HEK293 (cell line): Measurements from ENCODE around the gene SLC25A22.

Source experiments
- CTCF ChIA-PET: fragments of 350-600 bp; formaldehyde crosslinking; extraction: SDS; loops from one replicate; lab custom pipeline; 2021; ENCODE audit warnings: antibody characterized with exemption; lab: Yijun Ruan, JAX
- POLR2A ChIA-PET: fragments of 300-600 bp; formaldehyde crosslinking; extraction: SDS; loops from one replicate; lab custom pipeline; 2020; ENCODE audit warnings: antibody characterized with exemption, inconsistent platforms; lab: Yijun Ruan, JAX
- H3K27ac ChIP-seq: fragments of 200-500 bp; sonication (Bioruptor generic); 2 replicates; pipeline ENCODE4 v1.5.1; 2014; ENCODE audit warnings: low read depth, low read length, control low read depth, inconsistent platforms; ENCODE audit errors: extremely low read depth
- H3K36me3 ChIP-seq, 2 experiments: fragments of 200-500 bp in 1 of 2; sonication (Bioruptor generic) in 1 of 2; 1 replicate in 1 of 2; 2 replicates in 1 of 2; pipeline ENCODE4 v1.5.1; 2014 to 2017; ENCODE audit warnings: inconsistent platforms in 2 of 2, low read length in 2 of 2; ENCODE audit not compliant: control insufficient read depth in 2 of 2, insufficient read depth in 1 of 2
- H3K4me1 ChIP-seq: fragments of 200-500 bp; sonication (Bioruptor generic); 2 replicates; pipeline ENCODE4 v1.5.1; 2014; ENCODE audit warnings: mild to moderate bottlenecking, low read length, inconsistent platforms; ENCODE audit not compliant: control insufficient read depth, insufficient read depth
- H3K4me3 ChIP-seq: 2 replicates; pipeline ENCODE4 v1.5.1; 2011; ENCODE audit warnings: low read depth, mild to moderate bottlenecking, control low read depth, low read length, moderate library complexity
- H3K9me3 ChIP-seq: fragments of 200-500 bp; sonication (Bioruptor generic); 2 replicates; pipeline ENCODE4 v1.5.1; 2014; ENCODE audit warnings: low read depth, low read length, inconsistent platforms; ENCODE audit not compliant: control insufficient read depth, insufficient read depth
- BCL11A ChIP-seq: fragments of 450-650 bp; formaldehyde crosslinking; IDR thresholded peaks from 2 replicates; pipeline ENCODE4 v1.5.1; 2016; ENCODE audit warnings: low read depth, missing biosample characterization, missing genetic modification characterization
- GLIS2 ChIP-seq: fragments of 450-650 bp; formaldehyde crosslinking; IDR thresholded peaks from 2 replicates; pipeline ENCODE4 v1.5.1; 2016; ENCODE audit warnings: missing biosample characterization, missing genetic modification characterization
- KLF1 ChIP-seq: fragments of 450-650 bp; formaldehyde crosslinking; IDR thresholded peaks from 2 replicates; pipeline ENCODE4 v1.5.1; 2016; ENCODE audit warnings: missing biosample characterization, missing genetic modification characterization
- KLF10 ChIP-seq: fragments of 450-650 bp; IDR thresholded peaks from 2 replicates; pipeline ENCODE4 v1.5.1; 2018; ENCODE audit warnings: missing biosample characterization, mild to moderate bottlenecking, missing genetic modification characterization
- KLF7 ChIP-seq: fragments of 450-650 bp; formaldehyde crosslinking; IDR thresholded peaks from 2 replicates; pipeline ENCODE4 v1.5.1; 2016; ENCODE audit warnings: missing biosample characterization, missing genetic modification characterization, borderline replicate concordance
- KLF8 ChIP-seq: fragments of 450-650 bp; formaldehyde crosslinking; IDR thresholded peaks from 2 replicates; pipeline ENCODE4 v1.5.1; 2016; ENCODE audit warnings: missing biosample characterization, missing genetic modification characterization
- KLF9 ChIP-seq: fragments of 450-650 bp; formaldehyde crosslinking; IDR thresholded peaks from 2 replicates; pipeline ENCODE4 v1.5.1; 2016; ENCODE audit warnings: missing biosample characterization, missing genetic modification characterization, low read depth
- SCRT1 ChIP-seq: fragments of 450-650 bp; formaldehyde crosslinking; IDR thresholded peaks from 2 replicates; pipeline ENCODE4 v1.5.1; 2016; ENCODE audit warnings: missing biosample characterization, missing genetic modification characterization, borderline replicate concordance
- SCRT2 ChIP-seq: fragments of 450-650 bp; formaldehyde crosslinking; IDR thresholded peaks from 2 replicates; pipeline ENCODE4 v1.5.1; 2016; ENCODE audit warnings: missing biosample characterization, missing genetic modification characterization
- SP3 ChIP-seq: fragments of 450-650 bp; formaldehyde crosslinking; IDR thresholded peaks from 2 replicates; pipeline ENCODE4 v1.5.1; 2016; ENCODE audit warnings: missing biosample characterization, missing genetic modification characterization
- TRIM28 ChIP-seq: IDR thresholded peaks from 2 replicates; pipeline ENCODE4 v1.6.1; 2011; ENCODE audit warnings: low read length, control low read depth, borderline replicate concordance
- ZEB2 ChIP-seq: fragments of 450-650 bp; formaldehyde crosslinking; IDR thresholded peaks from 2 replicates; pipeline ENCODE4 v1.5.1; 2016; ENCODE audit warnings: missing biosample characterization, missing genetic modification characterization
- ZFP41 ChIP-seq: fragments of 450-650 bp; formaldehyde crosslinking; IDR thresholded peaks from 2 replicates; pipeline ENCODE4 v1.5.1; 2016; ENCODE audit warnings: missing biosample characterization, missing genetic modification characterization, borderline replicate concordance
- ZIC2 ChIP-seq: fragments of 450-650 bp; formaldehyde crosslinking; IDR thresholded peaks from 2 replicates; pipeline ENCODE4 v1.5.1; 2016; ENCODE audit warnings: missing biosample characterization, missing genetic modification characterization
- ZNF19 ChIP-seq: fragments of 450-650 bp; formaldehyde crosslinking; IDR thresholded peaks from 2 replicates; pipeline ENCODE4; 2016; ENCODE audit warnings: missing biosample characterization, missing genetic modification characterization, low read depth
- ZNF266 ChIP-seq: fragments of 450-650 bp; formaldehyde crosslinking; IDR thresholded peaks from 2 replicates; pipeline ENCODE4 v1.5.1; 2016; ENCODE audit warnings: missing biosample characterization, missing genetic modification characterization, low read depth
- ZNF341 ChIP-seq: fragments of 450-650 bp; formaldehyde crosslinking; IDR thresholded peaks from 2 replicates; pipeline ENCODE4; 2016; ENCODE audit warnings: low read depth, missing biosample characterization, missing genetic modification characterization
- ZNF366 ChIP-seq: fragments of 450-650 bp; formaldehyde crosslinking; conservative IDR thresholded peaks from 2 replicates; pipeline ENCODE4 v1.5.1; 2016; ENCODE audit warnings: missing biosample characterization, missing genetic modification characterization
- ZNF518A ChIP-seq: fragments of 450-650 bp; formaldehyde crosslinking; conservative IDR thresholded peaks from 2 replicates; pipeline ENCODE4 v1.5.1; 2016; ENCODE audit warnings: low read depth, missing biosample characterization, missing genetic modification characterization
- ZNF624 ChIP-seq: fragments of 450-650 bp; formaldehyde crosslinking; IDR thresholded peaks from 2 replicates; pipeline ENCODE4 v1.5.1; 2017; ENCODE audit warnings: missing biosample characterization, missing genetic modification characterization
- ZNF629 ChIP-seq: fragments of 450-650 bp; formaldehyde crosslinking; IDR thresholded peaks from 2 replicates; pipeline ENCODE4 v1.5.1; 2017; ENCODE audit warnings: missing biosample characterization, missing genetic modification characterization
- ZNF670 ChIP-seq: fragments of 450-650 bp; formaldehyde crosslinking; IDR thresholded peaks from 2 replicates; pipeline ENCODE4 v1.5.1; 2016; ENCODE audit warnings: missing biosample characterization, missing genetic modification characterization, low read depth
- ZSCAN16 ChIP-seq: fragments of 450-650 bp; formaldehyde crosslinking; IDR thresholded peaks from 2 replicates; pipeline ENCODE4 v1.5.1; 2016; ENCODE audit warnings: missing biosample characterization, missing genetic modification characterization
- ZSCAN30 ChIP-seq: fragments of 450-650 bp; IDR thresholded peaks from 2 replicates; pipeline ENCODE4 v1.5.1; 2018; ENCODE audit warnings: missing biosample characterization, mild to moderate bottlenecking, missing genetic modification characterization, moderate library complexity
- TF ChIP-seq, protein P1 (sequence below): fragments of 450-650 bp; formaldehyde crosslinking; IDR thresholded peaks from 2 replicates; pipeline ENCODE4 v1.5.1; 2016; ENCODE audit warnings: missing biosample characterization, missing genetic modification characterization, low read depth
- TF ChIP-seq, protein P2 (sequence below): fragments of 450-650 bp; formaldehyde crosslinking; IDR thresholded peaks from 2 replicates; pipeline ENCODE4 v1.5.1; 2016; ENCODE audit warnings: missing biosample characterization, missing genetic modification characterization
- TF ChIP-seq, protein P3 (sequence below): fragments of 450-650 bp; formaldehyde crosslinking; IDR thresholded peaks from 2 replicates; pipeline ENCODE4 v1.5.1; 2016; ENCODE audit warnings: missing biosample characterization, missing genetic modification characterization

The SLC25A22 gene

DNA sequence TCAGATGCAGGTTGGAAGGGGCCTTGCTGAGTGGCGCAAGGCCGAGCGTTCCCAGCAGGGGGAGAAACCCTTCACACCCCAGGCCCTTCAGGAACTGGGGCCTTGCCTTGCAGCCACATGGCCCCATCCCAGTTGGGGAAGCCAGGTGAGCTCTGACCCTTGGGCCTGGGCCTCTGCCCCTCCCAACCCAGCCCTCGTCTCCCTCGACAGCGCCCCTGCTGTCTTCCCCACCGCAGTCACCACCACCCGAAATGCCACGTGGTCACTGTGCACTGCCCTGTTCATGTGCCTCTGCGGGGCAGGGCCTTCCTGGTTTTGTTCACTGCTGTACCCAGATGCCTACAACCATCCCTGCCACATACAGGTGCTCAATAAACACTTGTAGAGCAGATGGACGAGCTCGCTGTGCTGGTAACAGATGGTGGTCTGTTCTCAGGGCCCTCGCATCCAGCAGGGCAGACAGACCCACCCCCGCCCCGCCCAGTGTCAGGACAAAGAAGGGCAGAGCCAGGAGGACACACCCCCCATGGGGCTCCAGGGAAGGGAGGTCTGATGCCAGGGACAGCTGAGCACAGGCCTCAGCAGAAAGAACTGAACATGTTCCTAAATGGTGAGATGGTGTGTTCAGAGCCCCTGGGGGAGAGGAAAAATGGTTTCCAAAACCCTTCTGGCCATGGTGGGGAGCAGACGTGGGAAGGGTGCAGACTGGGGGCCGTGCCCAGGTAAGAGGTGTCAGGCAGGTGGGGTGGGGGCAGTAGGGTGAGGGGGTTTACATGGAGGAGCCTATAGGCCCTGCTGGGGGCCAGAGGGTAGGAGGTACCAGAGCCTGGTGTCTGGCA, 40.6 kb upstream of the SLC25A22 start:
- CTCF ChIA-PET: interaction anchor here (0.7 kb wide), 3 partner anchors 10 to 319 kb away, joined by 3 to 4 read pairs (median 3); no protein-coding TSS in a partner anchor
- no peaks in the 10 kb centered on the region; the same call in 1 of the 2 replicates for H3K4me1 ChIP-seq
- H3K36me3 ChIP-seq: peaks cover 0 to 63% of the 10 kb centered on the region in 2 experiments; a peak in 1 of 3 replicates
- no peaks in the 10 kb centered on the region for H3K9me3 ChIP-seq
- POLR2A ChIA-PET: interaction anchor here (0.6 to 15.0 kb wide), 5 partner anchors 7 to 33 kb away, joined by 3 to 202 read pairs (median 5); partner anchors contain the start of genes CD151, CRACR2B, PNPLA2 and RPLP2
- H3K27ac ChIP-seq: no peak overlapping the region
- H3K4me3 ChIP-seq: no peak overlapping the region
- TF ChIP-seq ZSCAN30 (tag by site-specific recombination): 0 out of 2 replicates have a peak, but pooled peaks have one; percentile 17
- TF ChIP-seq, protein P1, sequence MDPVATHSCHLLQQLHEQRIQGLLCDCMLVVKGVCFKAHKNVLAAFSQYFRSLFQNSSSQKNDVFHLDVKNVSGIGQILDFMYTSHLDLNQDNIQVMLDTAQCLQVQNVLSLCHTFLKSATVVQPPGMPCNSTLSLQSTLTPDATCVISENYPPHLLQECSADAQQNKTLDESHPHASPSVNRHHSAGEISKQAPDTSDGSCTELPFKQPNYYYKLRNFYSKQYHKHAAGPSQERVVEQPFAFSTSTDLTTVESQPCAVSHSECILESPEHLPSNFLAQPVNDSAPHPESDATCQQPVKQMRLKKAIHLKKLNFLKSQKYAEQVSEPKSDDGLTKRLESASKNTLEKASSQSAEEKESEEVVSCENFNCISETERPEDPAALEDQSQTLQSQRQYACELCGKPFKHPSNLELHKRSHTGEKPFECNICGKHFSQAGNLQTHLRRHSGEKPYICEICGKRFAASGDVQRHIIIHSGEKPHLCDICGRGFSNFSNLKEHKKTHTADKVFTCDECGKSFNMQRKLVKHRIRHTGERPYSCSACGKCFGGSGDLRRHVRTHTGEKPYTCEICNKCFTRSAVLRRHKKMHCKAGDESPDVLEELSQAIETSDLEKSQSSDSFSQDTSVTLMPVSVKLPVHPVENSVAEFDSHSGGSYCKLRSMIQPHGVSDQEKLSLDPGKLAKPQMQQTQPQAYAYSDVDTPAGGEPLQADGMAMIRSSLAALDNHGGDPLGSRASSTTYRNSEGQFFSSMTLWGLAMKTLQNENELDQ (tag by site-specific recombination): no peak
- TF ChIP-seq TRIM28: no peak
- peak; percentile 39; the same call in 1 of the 2 replicates for TF ChIP-seq ZSCAN16 (tag by site-specific recombination)
- TF ChIP-seq ZIC2 (tag by site-specific recombination): peak; percentile 30; the same call in 1 of the 2 replicates
- TF ChIP-seq, protein P2, sequence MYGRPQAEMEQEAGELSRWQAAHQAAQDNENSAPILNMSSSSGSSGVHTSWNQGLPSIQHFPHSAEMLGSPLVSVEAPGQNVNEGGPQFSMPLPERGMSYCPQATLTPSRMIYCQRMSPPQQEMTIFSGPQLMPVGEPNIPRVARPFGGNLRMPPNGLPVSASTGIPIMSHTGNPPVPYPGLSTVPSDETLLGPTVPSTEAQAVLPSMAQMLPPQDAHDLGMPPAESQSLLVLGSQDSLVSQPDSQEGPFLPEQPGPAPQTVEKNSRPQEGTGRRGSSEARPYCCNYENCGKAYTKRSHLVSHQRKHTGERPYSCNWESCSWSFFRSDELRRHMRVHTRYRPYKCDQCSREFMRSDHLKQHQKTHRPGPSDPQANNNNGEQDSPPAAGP (tag by site-specific recombination): 0 out of 2 replicates have a peak, but pooled peaks have one; percentile 69
- TF ChIP-seq ZEB2: no peak
- no peak for TF ChIP-seq ZNF629 (tag by site-specific recombination)
- peak; percentile 91 for TF ChIP-seq KLF10 (tag by site-specific recombination)
- TF ChIP-seq, protein P3, sequence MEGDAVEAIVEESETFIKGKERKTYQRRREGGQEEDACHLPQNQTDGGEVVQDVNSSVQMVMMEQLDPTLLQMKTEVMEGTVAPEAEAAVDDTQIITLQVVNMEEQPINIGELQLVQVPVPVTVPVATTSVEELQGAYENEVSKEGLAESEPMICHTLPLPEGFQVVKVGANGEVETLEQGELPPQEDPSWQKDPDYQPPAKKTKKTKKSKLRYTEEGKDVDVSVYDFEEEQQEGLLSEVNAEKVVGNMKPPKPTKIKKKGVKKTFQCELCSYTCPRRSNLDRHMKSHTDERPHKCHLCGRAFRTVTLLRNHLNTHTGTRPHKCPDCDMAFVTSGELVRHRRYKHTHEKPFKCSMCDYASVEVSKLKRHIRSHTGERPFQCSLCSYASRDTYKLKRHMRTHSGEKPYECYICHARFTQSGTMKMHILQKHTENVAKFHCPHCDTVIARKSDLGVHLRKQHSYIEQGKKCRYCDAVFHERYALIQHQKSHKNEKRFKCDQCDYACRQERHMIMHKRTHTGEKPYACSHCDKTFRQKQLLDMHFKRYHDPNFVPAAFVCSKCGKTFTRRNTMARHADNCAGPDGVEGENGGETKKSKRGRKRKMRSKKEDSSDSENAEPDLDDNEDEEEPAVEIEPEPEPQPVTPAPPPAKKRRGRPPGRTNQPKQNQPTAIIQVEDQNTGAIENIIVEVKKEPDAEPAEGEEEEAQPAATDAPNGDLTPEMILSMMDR (tag by site-specific recombination): peak; percentile 65
- peak; percentile 67 for TF ChIP-seq KLF9
- TF ChIP-seq ZNF670 (tag by site-specific recombination): no peak
- peak; percentile 92 for TF ChIP-seq SCRT2 (tag by site-specific recombination)
- no peak for TF ChIP-seq ZNF366
- TF ChIP-seq ZNF341 (tag by site-specific recombination): peak; percentile 14; the same call in 1 of the 2 replicates
- peak; percentile 76; the same call in 1 of the 2 replicates for TF ChIP-seq KLF7 (tag by site-specific recombination)
- TF ChIP-seq ZFP41: no peak
- peak; percentile 22; the same call in 1 of the 2 replicates for TF ChIP-seq BCL11A (tag by site-specific recombination)
- peak; percentile 61 for TF ChIP-seq SP3 (tag by site-specific recombination)
- TF ChIP-seq KLF1 (tag by site-specific recombination): peak; percentile 78
- TF ChIP-seq ZNF518A (tag by site-specific recombination): no peak
- peak; percentile 30; the same call in 1 of the 2 replicates for TF ChIP-seq KLF8 (tag by site-specific recombination)
- no peak for TF ChIP-seq ZNF266 (tag by site-specific recombination)
- peak; percentile 78 for TF ChIP-seq SCRT1 (tag by site-specific recombination)
- TF ChIP-seq ZNF19 (tag by site-specific recombination): no peak
- peak; percentile 45 for TF ChIP-seq GLIS2 (tag by site-specific recombination)
- TF ChIP-seq ZNF624: no peak
